Measurements from ENCODE around the gene PLA2G5. TPM values are rescaled to one million over a fixed set of nuclear protein-coding genes. Genes with fewer than 3 reads are reported as not detected.

PLA2G5 gene
- total RNA-seq, 3 donors from 2014 or later: 0.78 to 16.2 (median 0.94) TPM

DNA sequence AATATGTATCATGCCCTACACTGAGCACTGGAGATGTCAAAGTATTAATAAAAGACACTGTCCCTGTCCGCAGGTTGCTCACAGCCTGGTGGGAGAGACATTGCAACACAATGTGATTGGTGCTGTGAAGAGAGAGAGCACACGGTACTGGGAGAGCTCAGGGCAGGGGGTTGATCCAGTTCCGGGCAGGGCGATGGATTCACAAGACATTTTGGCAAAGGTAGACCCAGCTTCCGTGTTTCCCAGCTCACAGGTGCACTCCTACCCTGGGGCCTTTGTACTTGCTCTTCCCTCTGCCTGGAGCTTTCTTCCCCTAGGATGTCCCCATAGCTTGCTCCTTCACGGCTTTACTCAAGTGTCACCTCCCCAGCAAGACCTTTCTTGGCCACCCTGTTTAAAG, 1.4 kb downstream of the PLA2G5 start:
- H3K4me3 ChIP-seq: no peak overlapping the region
- TF ChIP-seq, protein P1, sequence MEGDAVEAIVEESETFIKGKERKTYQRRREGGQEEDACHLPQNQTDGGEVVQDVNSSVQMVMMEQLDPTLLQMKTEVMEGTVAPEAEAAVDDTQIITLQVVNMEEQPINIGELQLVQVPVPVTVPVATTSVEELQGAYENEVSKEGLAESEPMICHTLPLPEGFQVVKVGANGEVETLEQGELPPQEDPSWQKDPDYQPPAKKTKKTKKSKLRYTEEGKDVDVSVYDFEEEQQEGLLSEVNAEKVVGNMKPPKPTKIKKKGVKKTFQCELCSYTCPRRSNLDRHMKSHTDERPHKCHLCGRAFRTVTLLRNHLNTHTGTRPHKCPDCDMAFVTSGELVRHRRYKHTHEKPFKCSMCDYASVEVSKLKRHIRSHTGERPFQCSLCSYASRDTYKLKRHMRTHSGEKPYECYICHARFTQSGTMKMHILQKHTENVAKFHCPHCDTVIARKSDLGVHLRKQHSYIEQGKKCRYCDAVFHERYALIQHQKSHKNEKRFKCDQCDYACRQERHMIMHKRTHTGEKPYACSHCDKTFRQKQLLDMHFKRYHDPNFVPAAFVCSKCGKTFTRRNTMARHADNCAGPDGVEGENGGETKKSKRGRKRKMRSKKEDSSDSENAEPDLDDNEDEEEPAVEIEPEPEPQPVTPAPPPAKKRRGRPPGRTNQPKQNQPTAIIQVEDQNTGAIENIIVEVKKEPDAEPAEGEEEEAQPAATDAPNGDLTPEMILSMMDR (IDR thresholded peaks at IDR 0.05): no peak
- no peak for DNase-seq

DNA sequence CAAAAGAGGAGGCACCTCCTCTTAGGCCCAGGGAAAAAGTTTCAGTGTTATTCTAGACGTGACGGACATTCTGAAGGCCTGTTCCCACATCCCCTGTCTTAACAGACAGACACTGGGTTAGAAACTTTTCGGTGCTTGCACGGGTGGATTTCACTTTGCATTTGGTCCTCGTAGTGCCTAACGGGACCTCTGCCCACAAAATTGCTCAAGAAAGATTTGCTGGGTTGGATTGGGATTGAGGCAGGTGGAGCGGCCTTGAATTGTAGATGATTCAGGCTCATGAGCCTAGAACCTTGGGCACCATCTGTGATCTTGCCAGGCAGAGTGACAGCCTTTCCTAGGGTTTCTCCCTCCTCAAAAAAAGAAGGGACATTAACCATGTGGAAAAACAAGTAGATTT, 2.8 kb downstream of the PLA2G5 start:
- ATAC-seq (no peak), DNase-seq (no peak)
- TF ChIP-seq, protein P1 (IDR thresholded peaks at IDR 0.05): no peak
- intact Hi-C loops (cut with DNase I, micrococcal nuclease): no loop called here
- Histone ChIP-seq H3K4me3 (no peak overlapping the region), H3K9me3 (no peaks in the 10 kb centered on the region), H3K4me1 (ENCODE audit: low read depth) (no peaks in the 10 kb centered on the region), H3K36me3 (ENCODE audit: low read depth) (no peaks in the 10 kb centered on the region)

More for the DNA sequence above, 1.4 kb downstream of the PLA2G5 start:
- Histone ChIP-seq H3K9me3 (no peaks in the 10 kb centered on the region), H3K4me1 (ENCODE audit: low read depth) (no peaks in the 10 kb centered on the region), H3K36me3 (ENCODE audit: low read depth) (no peaks in the 10 kb centered on the region)
- intact Hi-C loops (cut with DNase I, micrococcal nuclease): no loop called here
- no peak for ATAC-seq

GRCh38 chr1:20073256-20073655, 3.3 kb downstream of the PLA2G5 start:
- no peak overlapping the region for H3K4me3 ChIP-seq
- H3K36me3 ChIP-seq (ENCODE audit: low read depth): no peaks in the 10 kb centered on the region
- TF ChIP-seq, protein P1 (IDR thresholded peaks at IDR 0.05): no peak
- no peaks in the 10 kb centered on the region for H3K4me1 ChIP-seq (ENCODE audit: low read depth)
- intact Hi-C loops (cut with DNase I, micrococcal nuclease): no loop called here
- no peak for DNase-seq
- no peaks in the 10 kb centered on the region for H3K9me3 ChIP-seq
- ATAC-seq: no peak

- no peaks in the 10 kb centered on the region for H3K36me3 ChIP-seq (ENCODE audit: low read depth)
- intact Hi-C loops (cut with DNase I, micrococcal nuclease): no loop called here
- TF ChIP-seq, protein P1 (IDR thresholded peaks at IDR 0.05): no peak
These were observed 4.2 kb downstream of the PLA2G5 start for GRCh38 chr1:20074055-20074724.

GRCh38 chr1:20074725-20075171, 4.8 kb downstream of the PLA2G5 start:
- Histone ChIP-seq H3K36me3 (ENCODE audit: low read depth) (no peaks in the 10 kb centered on the region), H3K9me3 (no peaks in the 10 kb centered on the region), H3K4me1 (ENCODE audit: low read depth) (no peaks in the 10 kb centered on the region), H3K4me3 (no peak overlapping the region)
- intact Hi-C loops (cut with DNase I, micrococcal nuclease): no loop called here
- no peak for ATAC-seq
- TF ChIP-seq, protein P1 (IDR thresholded peaks at IDR 0.05): no peak
- DNase-seq: no peak

More at GRCh38 chr1:20074055-20074724, 4.2 kb downstream of the PLA2G5 start:
- no peak for ATAC-seq
- no peak for DNase-seq
- Histone ChIP-seq H3K4me3 (no peak overlapping the region), H3K9me3 (no peaks in the 10 kb centered on the region), H3K4me1 (ENCODE audit: low read depth) (no peaks in the 10 kb centered on the region)
